ENCODE data around the gene FOXP1. TPM values are rescaled to one million over a fixed set of nuclear protein-coding genes. Genes with fewer than 3 reads are reported as not detected.
A peak's percentile ranks its signal among the peaks of the same experiment; 100 is the strongest.

The FOXP1 gene
- polyA plus RNA-seq, 5 donors, result 88.9 to 130 (median 123) TPM

DNA sequence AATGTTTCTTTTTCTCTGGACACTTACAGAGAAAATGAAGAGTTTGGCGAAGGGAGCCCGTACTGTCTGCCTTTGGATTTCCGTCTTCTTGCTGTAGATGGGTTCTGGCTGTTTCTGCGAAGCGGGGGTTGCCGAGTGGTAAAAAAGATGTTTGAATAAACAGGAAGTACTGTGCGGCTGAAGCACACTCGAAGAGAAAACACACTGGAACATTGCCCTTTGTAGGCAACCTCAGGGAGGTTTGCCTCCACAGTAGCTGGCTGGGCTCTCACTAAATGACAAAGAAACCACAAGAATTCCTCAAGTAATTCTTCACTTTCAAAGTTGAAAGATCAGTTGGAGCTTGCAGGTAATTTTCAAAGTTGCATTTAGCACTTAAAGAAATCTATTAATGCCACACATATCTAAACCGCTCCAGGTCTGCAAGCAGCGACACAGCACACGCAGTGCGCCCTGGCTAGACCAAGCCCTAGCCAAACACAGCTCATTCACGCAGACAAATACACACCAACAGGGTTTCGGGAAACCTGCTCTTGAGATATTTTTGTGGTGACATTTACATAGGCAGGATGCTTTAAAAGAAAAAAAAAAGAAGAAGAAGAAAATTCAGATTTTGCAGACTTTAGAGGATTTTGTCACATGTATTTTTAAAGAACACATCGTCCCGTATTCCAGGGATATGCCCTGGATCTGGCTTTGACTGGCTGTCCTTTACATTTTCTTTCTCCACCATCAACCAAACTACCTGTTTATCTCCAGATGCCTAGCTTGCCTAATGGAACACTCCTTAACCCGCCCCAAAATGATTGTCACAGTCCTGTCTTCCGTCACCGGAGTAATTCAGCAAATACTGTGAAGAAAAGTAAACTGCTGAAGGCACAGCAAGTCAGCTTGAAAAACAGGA is 452.8 kb downstream of the FOXP1 start:
- DNase-seq, result peak; percentile 85 to 88

DNA sequence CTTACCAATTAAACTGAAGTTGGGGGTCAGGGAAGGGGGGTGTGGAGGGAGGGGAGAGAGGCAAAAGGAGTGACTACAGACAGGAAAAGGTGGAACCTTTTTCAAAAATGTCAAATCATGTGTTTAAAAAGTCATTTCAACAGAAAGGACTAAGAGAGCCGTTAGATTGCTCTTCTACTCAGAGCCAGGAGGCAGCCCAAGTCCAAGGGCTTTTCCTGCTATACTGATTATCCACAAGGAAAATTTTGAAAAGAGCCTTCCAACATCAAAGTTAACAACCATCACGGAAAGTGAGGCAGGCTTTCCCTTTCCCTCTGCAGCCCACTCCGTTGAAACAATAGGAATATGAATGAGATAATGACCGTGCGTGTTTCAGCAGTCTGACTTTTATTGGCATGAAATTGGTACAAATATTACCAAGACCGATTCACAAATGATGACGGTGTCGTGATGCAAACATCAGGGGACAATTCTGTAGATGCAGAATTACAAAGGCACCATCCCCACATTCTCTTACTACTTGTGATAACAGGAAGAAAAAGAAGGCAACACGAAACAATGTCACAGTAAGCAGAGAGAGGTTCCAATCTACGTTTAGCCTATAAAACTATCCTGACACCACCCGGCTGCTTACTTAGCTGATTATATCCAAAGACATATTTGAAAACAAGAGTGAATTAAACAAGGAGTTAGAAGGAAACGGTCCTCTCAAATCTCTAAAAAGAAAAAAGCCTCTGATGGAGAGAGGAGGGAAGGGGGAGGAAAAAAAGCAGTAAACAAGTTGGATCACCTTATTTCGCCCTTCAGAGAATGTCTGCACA is 453.7 kb downstream of the FOXP1 start:
- DNase-seq, result peak; percentile 68 to 74

DNA sequence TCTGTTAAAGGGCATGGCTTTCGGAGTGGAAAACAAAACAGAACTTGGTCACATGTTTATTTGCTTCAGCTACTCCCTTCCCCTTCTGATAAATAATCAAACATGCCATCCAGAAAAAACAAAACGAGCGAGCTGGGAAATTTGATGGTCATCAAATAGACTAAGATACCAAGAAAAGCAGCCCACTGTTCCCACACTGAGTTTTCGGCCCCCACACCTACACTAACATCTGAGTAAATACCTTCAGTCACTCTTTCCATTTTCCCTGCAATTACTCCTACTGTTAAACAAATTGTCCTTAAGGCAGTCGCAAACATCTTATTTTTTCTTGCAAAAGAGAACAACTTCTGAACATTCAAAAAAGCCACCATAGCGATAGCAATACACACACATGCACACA is 454.6 kb downstream of the FOXP1 start:
- no peak for DNase-seq

DNA sequence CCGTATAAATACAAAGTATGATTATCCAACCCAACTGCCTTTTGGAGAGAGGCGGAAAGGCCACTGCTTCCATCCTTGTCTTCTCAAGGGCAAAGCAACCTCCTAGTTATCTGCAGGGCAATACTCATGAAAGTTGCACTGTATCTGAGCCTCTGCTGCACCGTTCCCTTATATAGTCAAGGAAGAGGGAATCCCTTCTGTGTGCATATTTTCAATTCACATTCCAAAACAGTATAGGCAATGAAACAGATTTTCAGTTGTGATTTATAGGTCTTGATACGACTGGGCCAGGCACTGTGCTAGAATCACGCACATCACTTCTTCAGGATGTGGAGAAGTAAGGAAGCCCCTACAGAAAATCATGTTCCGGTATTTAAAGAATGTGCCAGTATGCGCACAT is 455.7 kb downstream of the FOXP1 start:
- no peak for DNase-seq

- DNase-seq, result no peak
Observed at GRCh38 chr3:71127052-71127831, 456.3 kb downstream of the FOXP1 start.

- DNase-seq, result no peak
Observed at GRCh38 chr3:71125738-71126137, 457.8 kb downstream of the FOXP1 start.

DNA sequence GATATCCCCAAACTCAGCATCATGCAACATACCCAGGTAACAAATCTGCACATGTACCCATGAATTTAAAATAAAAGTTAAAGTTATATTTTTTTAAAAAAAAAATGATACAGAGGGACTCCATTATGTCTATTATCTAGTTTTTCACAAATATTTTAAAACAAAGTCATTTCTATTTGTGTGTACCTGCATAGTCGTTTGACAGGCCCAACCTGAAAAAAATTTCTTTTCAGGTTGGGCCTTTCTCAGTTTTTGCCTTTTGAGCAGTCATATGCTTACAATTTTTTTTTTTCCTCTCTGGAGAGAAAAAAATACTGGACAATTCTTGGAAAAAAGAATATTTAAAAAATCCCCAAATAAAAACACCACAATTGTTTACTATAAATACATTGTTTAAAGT is 459.5 kb downstream of the FOXP1 start:
- no peak for DNase-seq

DNA sequence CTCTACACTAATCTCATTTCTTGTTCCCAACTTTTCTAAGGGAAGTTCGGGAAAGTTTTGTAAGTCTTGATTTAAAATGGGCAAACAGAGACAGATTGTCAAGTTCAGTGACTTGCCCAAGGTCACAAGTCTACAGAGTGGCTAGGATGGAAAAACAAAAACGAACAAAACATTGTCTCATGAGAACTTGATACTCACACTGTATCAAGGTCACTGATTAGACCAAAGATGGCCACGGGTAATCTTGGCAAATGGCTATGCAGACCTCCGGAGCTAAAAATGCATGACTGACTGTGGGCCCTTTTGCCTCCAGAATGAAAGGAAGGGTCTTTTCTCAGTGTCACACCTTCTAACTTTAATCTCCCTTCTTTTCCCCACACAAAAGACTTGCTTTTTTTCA is 460.9 kb downstream of the FOXP1 start:
- DNase-seq, result no peak

GRCh38 chr3:71121429-71122167 is 461.9 kb downstream of the FOXP1 start:
- no peak for DNase-seq

DNA sequence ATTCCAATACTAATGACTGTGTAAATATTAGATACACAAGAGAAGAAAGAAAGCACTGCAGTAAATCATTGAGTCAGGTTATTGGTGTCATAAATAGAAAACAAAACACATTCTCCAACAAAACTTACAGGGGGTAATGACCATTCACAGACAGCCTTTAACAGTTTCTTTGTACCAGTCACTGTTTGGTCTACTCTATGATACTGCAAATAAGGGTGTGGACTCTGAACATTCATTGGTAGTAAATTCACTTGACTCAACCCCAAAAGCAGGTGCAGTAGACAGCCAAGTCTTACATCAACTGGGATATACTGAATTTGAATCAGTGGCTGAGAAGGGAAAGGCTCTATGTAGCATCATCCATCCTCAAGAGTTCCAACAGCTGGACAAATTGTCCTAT is 463.5 kb downstream of the FOXP1 start:
- DNase-seq, result no peak

GRCh38 chr3:71119171-71119570 is 464.4 kb downstream of the FOXP1 start:
- DNase-seq, result no peak

GRCh38 chr3:71118436-71118835 is 465.1 kb downstream of the FOXP1 start:
- no peak for DNase-seq

- DNase-seq, result no peak
Observed at GRCh38 chr3:71117572-71118247, 465.8 kb downstream of the FOXP1 start.

DNA sequence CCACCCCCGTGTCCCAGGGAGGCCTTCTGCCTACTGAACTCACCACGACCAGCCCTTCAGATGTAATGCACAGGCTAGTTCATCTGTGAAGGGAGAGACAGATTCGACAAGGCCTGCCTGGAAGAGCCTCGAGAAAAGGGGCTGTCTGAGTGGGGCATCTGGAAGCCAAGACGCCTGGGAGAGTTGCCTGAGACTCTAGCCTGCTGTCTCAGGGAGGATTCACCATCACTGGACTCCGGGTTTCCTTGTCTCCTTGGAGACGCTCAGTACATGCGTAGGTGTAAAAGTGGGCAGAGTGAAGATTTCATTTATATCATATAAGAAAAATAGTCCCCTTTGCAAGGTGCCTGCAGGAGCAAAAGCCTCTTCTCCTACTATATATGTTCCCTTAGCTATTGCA is 468.9 kb downstream of the FOXP1 start:
- DNase-seq, result no peak

DNA sequence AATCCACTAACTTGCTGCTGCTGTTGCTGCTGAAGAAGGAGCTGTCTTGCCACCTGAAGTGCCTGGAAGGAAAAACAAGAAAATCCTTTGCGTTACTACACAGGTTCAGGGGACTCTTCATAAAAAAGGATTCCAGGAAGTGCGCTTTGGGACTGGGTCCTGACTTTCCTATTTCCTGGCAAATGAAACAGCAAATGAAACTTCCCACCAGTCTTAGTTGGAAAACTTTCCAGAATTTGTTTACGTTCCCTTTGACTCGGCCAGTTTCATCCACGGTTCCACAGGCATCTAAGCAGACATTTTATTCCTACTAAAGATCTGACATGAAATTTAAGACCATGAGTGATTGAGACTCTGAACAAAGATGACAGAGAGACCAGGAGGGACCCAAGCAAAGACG is 471.0 kb downstream of the FOXP1 start:
- peak in 1 of 2 donors; percentile 79 for DNase-seq

DNA sequence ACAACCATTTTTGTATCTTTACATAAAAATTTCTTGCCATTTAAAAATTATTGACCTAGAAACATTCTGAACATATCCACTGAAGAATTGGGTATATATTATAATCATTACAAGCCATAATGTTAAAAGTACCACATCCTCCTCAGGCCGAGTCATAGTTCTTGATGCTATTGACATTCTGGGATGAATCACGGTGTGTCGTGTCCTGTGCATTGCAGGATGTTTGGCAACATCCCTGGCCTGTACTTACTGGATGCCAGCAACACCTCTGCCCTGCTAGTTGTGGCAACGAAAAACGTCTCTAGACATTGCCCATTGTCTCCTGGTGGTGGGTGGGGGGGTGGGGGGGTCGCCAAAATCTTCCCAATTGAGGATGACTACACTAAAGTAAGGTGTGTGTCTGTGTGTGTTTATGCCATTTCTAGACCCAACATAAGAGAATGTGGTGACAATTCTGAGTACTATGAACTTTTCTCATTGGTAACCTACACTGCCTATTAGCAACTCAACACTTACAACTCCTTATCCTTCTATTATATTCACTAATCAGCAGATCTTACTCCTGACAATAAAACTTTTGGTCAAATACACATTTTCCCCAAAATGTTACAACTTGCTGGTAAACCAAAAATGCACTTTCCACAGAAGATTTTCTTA is 471.6 kb downstream of the FOXP1 start:
- no peak for DNase-seq

- DNase-seq, result no peak
Observed at GRCh38 chr3:71110385-71111222, 472.9 kb downstream of the FOXP1 start.

DNA sequence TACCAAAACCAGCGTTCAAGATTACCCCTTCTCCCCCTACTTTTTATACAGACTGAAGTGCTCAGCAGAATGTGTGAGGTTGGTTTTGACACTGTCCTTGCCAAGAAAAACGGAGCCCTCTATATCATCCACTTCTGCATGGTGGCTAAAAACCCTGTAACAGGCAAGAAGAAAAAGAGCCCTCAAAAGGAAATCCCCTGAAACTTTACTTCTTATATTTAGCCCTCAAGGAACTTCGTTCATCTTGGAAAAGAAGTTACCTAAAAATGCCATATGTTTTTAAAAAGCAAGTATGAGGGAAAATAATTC is 473.6 kb downstream of the FOXP1 start:
- DNase-seq, result no peak

GRCh38 chr3:71109241-71109976 is 474.1 kb downstream of the FOXP1 start:
- peak in 1 of 2 donors; percentile 53 for DNase-seq
